ENCODE data around the gene MAGI1.

Gene MAGI1

GRCh38 chr3:65583188-65583587, 455.5 kb downstream of the MAGI1 start:
- Histone ChIP-seq H3K4me2 (no peak overlapping the region), H3K9ac (no peak overlapping the region), H3K36me3 (ENCODE audit: insufficient read depth) (no peaks in the 10 kb centered on the region), H3K79me2 (ENCODE audit: insufficient read depth, low read depth) (no peaks in the 10 kb centered on the region), H3K27me3 (ENCODE audit: insufficient read depth, low read depth) (no peaks in the 10 kb centered on the region), H2AFZ (ENCODE audit: low read depth) (no peak overlapping the region), H4K20me1 (ENCODE audit: insufficient read depth) (no peaks in the 10 kb centered on the region), H3K4me1 (ENCODE audit: low read depth, poor library complexity, severe bottlenecking) (peaks cover 3% of the 10 kb centered on the region), H3K4me3 (IDR thresholded peaks at IDR 0.05; ENCODE audit: insufficient read depth, low read depth, low read length) (no peak overlapping the region), H3K27ac (no peak overlapping the region)
- no peak for TF ChIP-seq CTCF (conservative IDR thresholded peaks at IDR 0.05; ENCODE audit: low read depth, low read length)

- no peak for TF ChIP-seq CTCF (conservative IDR thresholded peaks at IDR 0.05; ENCODE audit: low read depth, low read length)
- H3K4me3 ChIP-seq (IDR thresholded peaks at IDR 0.05; ENCODE audit: insufficient read depth, low read depth, low read length), result no peak overlapping the region
Measured at GRCh38 chr3:65582012-65582717, 456.6 kb downstream of the MAGI1 start.

DNA sequence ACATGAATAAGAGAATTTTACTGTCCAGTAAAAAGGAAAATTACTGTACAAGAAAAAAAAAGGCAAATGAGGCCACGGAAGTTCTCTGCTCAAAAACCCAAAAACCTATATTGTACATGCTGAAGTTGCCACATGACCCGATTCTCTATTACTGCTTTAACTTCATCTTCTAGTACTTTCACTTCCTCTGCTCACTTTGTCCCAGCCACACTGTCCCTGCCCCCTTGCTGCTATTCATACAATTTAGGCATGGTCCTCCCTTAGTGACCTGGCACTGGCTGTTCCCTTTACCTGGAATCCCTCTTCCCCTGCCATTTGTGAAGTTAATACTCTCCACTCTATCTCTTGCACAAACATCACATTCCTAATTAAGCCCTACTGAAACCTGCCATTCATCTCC, 457.4 kb downstream of the MAGI1 start:
- Histone ChIP-seq H2AFZ (ENCODE audit: low read depth) (no peak overlapping the region), H3K4me1 (ENCODE audit: low read depth, poor library complexity, severe bottlenecking) (peaks cover 3% of the 10 kb centered on the region), H3K79me2 (ENCODE audit: insufficient read depth, low read depth) (no peaks in the 10 kb centered on the region), H4K20me1 (ENCODE audit: insufficient read depth) (no peaks in the 10 kb centered on the region), H3K4me2 (no peak overlapping the region), H3K4me3 (IDR thresholded peaks at IDR 0.05; ENCODE audit: insufficient read depth, low read depth, low read length) (no peak overlapping the region), H3K36me3 (ENCODE audit: insufficient read depth) (no peaks in the 10 kb centered on the region), H3K27ac (no peak overlapping the region), H3K27me3 (ENCODE audit: insufficient read depth, low read depth) (no peaks in the 10 kb centered on the region), H3K9ac (no peak overlapping the region)
- TF ChIP-seq CTCF (conservative IDR thresholded peaks at IDR 0.05; ENCODE audit: low read depth, low read length), result no peak

More at GRCh38 chr3:65582012-65582717, 456.6 kb downstream of the MAGI1 start:
- H4K20me1 ChIP-seq (ENCODE audit: insufficient read depth), result no peaks in the 10 kb centered on the region
- H3K4me2 ChIP-seq, result no peak overlapping the region
- H3K9ac ChIP-seq, result no peak overlapping the region
- H3K36me3 ChIP-seq (ENCODE audit: insufficient read depth), result no peaks in the 10 kb centered on the region
- no peak overlapping the region for H2AFZ ChIP-seq (ENCODE audit: low read depth)
- H3K4me1 ChIP-seq (ENCODE audit: low read depth, poor library complexity, severe bottlenecking), result peaks cover 3% of the 10 kb centered on the region
- H3K27ac ChIP-seq, result no peak overlapping the region
- H3K27me3 ChIP-seq (ENCODE audit: insufficient read depth, low read depth), result no peaks in the 10 kb centered on the region
- H3K79me2 ChIP-seq (ENCODE audit: insufficient read depth, low read depth), result no peaks in the 10 kb centered on the region

DNA sequence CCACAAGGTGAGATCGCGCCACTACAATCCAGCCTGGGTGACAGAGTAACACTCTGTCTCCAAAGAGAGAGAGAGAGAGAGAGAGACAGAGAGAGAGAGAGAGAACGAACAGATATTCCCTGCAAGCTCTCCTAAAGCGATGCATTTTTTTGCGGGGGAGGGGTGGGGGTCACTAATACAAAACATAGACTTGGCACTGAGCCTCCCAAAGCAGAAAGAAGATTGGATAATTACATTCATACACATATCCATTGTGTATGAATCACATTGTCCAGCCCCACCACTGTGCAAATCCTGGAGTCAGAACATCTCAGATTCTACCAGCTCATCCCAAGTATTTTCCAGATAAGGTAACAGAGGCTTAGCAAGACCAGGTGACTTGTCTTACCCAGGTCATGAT, 459.9 kb downstream of the MAGI1 start:
- H3K36me3 ChIP-seq (ENCODE audit: insufficient read depth), result no peaks in the 10 kb centered on the region
- no peak overlapping the region for H3K27ac ChIP-seq
- H4K20me1 ChIP-seq (ENCODE audit: insufficient read depth), result no peaks in the 10 kb centered on the region
- no peaks in the 10 kb centered on the region for H3K27me3 ChIP-seq (ENCODE audit: insufficient read depth, low read depth)
- no peak overlapping the region for H3K9ac ChIP-seq
- H2AFZ ChIP-seq (ENCODE audit: low read depth), result no peak overlapping the region
- peaks cover 3% of the 10 kb centered on the region for H3K4me1 ChIP-seq (ENCODE audit: low read depth, poor library complexity, severe bottlenecking)
- no peak overlapping the region for H3K4me2 ChIP-seq
- H3K4me3 ChIP-seq (IDR thresholded peaks at IDR 0.05; ENCODE audit: insufficient read depth, low read depth, low read length), result no peak overlapping the region
- no peak for TF ChIP-seq CTCF (conservative IDR thresholded peaks at IDR 0.05; ENCODE audit: low read depth, low read length)
- H3K79me2 ChIP-seq (ENCODE audit: insufficient read depth, low read depth), result no peaks in the 10 kb centered on the region
